ENCODE data around the gene CHAT. TPM values are rescaled to one million over a fixed set of nuclear protein-coding genes. Genes with fewer than 3 reads are reported as not detected.

The CHAT gene
- polyA plus RNA-seq, 1 donor (not counting 4 experiments of a cell fraction or from before 2014, with no cell fraction given) = not detected

GRCh38 chr10:49608166-49609005, 5.5 kb upstream of the CHAT start:
- no peaks in the 10 kb centered on the region for H3K9me1 ChIP-seq (ENCODE audit: control insufficient read depth, extremely low read depth, insufficient read depth, low read length)
- H3K9ac ChIP-seq (ENCODE audit: control insufficient read depth, extremely low read depth, insufficient read depth, low read length) = no peak overlapping the region
- dilution Hi-C loops (cut with MboI; ENCODE audit: extremely low pct_ligation_motif_present, low sequenced_read_pairs) = no loop called here
- H3K27ac ChIP-seq (ENCODE audit: control insufficient read depth, insufficient read depth, low read length) = no peak overlapping the region
- H3K4me1 ChIP-seq (ENCODE audit: control insufficient read depth, extremely low read depth, insufficient read depth, low read length) = peaks cover 2% of the 10 kb centered on the region
- H3K9me3 ChIP-seq (ENCODE audit: control insufficient read depth, low read depth, low read length) = peaks cover 4% of the 10 kb centered on the region
- DNase-seq (ENCODE audit: low read depth, low spot score) (no peak), FAIRE-seq (no peak)
- TF ChIP-seq EZH2 (IDR thresholded peaks at IDR 0.05; ENCODE audit: low read length) (peak; percentile 58), CTCF (optimal IDR thresholded peaks at IDR 0.05 in 1 of 3, IDR thresholded peaks at IDR 0.05 in 1 of 3, conservative IDR thresholded peaks at IDR 0.05 in 1 of 3; ENCODE audit: extremely low read depth in 1 of 3, insufficient read depth in 2 of 3, low read length in 3 of 3) (no peak)
- no peaks in the 10 kb centered on the region for H4K20me1 ChIP-seq (ENCODE audit: control insufficient read depth, extremely low read depth, insufficient read depth, low read length)
- no peak overlapping the region for H3K4me3 ChIP-seq (ENCODE audit: control insufficient read depth in 2 of 3, extremely low read depth in 1 of 3, insufficient read depth in 2 of 3, low read depth in 1 of 3, low read length in 3 of 3)
- H3K79me2 ChIP-seq (ENCODE audit: control insufficient read depth, insufficient read depth, low read length) = no peaks in the 10 kb centered on the region
- H3K4me2 ChIP-seq (ENCODE audit: control insufficient read depth, extremely low read depth, insufficient read depth, low read depth, low read length) = no peak overlapping the region
- H3K36me3 ChIP-seq (ENCODE audit: control insufficient read depth in 2 of 2, extremely low read depth in 1 of 2, insufficient read depth in 2 of 2, low read length in 2 of 2) = no peaks in the 10 kb centered on the region
- H2AFZ ChIP-seq (ENCODE audit: control insufficient read depth, low read length) = no peak overlapping the region
- H3K27me3 ChIP-seq (ENCODE audit: control insufficient read depth, extremely low read depth, insufficient read depth, low read length) = peaks cover 67% of the 10 kb centered on the region

- Histone ChIP-seq H3K27me3 (ENCODE audit: control insufficient read depth, extremely low read depth, insufficient read depth, low read length) (peaks cover 72% of the 10 kb centered on the region), H3K36me3 (ENCODE audit: control insufficient read depth in 2 of 2, extremely low read depth in 1 of 2, insufficient read depth in 2 of 2, low read length in 2 of 2) (no peaks in the 10 kb centered on the region), H3K4me1 (ENCODE audit: control insufficient read depth, extremely low read depth, insufficient read depth, low read length) (peaks cover 2% of the 10 kb centered on the region), H4K20me1 (ENCODE audit: control insufficient read depth, extremely low read depth, insufficient read depth, low read length) (no peaks in the 10 kb centered on the region), H3K27ac (ENCODE audit: control insufficient read depth, insufficient read depth, low read length) (no peak overlapping the region), H2AFZ (ENCODE audit: control insufficient read depth, low read length) (no peak overlapping the region), H3K9me1 (ENCODE audit: control insufficient read depth, extremely low read depth, insufficient read depth, low read length) (no peaks in the 10 kb centered on the region), H3K4me3 (ENCODE audit: control insufficient read depth in 2 of 3, extremely low read depth in 1 of 3, insufficient read depth in 2 of 3, low read depth in 1 of 3, low read length in 3 of 3) (no peak overlapping the region), H3K79me2 (ENCODE audit: control insufficient read depth, insufficient read depth, low read length) (no peaks in the 10 kb centered on the region), H3K9me3 (ENCODE audit: control insufficient read depth, low read depth, low read length) (peaks cover 4% of the 10 kb centered on the region), H3K4me2 (ENCODE audit: control insufficient read depth, extremely low read depth, insufficient read depth, low read depth, low read length) (no peak overlapping the region), H3K9ac (ENCODE audit: control insufficient read depth, extremely low read depth, insufficient read depth, low read length) (no peak overlapping the region)
- TF ChIP-seq EZH2 (IDR thresholded peaks at IDR 0.05; ENCODE audit: low read length) = peak; percentile 24
- TF ChIP-seq CTCF (optimal IDR thresholded peaks at IDR 0.05 in 1 of 3, IDR thresholded peaks at IDR 0.05 in 1 of 3, conservative IDR thresholded peaks at IDR 0.05 in 1 of 3; ENCODE audit: extremely low read depth in 1 of 3, insufficient read depth in 2 of 3, low read length in 3 of 3) = no peak
- dilution Hi-C loops (cut with MboI; ENCODE audit: extremely low pct_ligation_motif_present, low sequenced_read_pairs) = no loop called here
- DNase-seq (ENCODE audit: low read depth, low spot score) (no peak), FAIRE-seq (no peak)
These were observed 4.9 kb upstream of the CHAT start for GRCh38 chr10:49609006-49609282.
